ENCODE data around the gene PTPRD. TPM values are rescaled to one million over a fixed set of nuclear protein-coding genes. Genes with fewer than 3 reads are reported as not detected.

The PTPRD gene
- total RNA-seq, 1 experiment from 2014 or later, result 69.6 TPM

DNA sequence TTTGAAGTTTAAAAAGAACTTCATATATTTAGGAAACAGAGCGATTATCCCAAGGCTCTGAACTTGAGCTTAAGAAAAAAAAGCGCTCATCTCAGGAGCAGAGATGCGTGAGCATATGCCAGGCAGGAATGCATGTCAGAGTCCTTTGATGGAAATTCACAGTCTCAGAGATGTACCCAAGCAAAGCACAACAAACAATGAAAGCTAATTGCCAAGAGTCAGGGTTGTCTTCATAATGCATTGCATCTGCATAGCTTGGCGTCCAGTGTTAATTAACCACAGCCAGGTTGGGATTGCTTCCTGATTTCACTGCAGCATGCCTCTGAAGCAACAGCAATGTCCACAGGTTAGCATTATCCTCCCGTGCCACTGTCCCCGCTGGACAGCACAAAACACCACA is 1906.3 kb downstream of the PTPRD start:
- TF ChIP-seq, protein P1, sequence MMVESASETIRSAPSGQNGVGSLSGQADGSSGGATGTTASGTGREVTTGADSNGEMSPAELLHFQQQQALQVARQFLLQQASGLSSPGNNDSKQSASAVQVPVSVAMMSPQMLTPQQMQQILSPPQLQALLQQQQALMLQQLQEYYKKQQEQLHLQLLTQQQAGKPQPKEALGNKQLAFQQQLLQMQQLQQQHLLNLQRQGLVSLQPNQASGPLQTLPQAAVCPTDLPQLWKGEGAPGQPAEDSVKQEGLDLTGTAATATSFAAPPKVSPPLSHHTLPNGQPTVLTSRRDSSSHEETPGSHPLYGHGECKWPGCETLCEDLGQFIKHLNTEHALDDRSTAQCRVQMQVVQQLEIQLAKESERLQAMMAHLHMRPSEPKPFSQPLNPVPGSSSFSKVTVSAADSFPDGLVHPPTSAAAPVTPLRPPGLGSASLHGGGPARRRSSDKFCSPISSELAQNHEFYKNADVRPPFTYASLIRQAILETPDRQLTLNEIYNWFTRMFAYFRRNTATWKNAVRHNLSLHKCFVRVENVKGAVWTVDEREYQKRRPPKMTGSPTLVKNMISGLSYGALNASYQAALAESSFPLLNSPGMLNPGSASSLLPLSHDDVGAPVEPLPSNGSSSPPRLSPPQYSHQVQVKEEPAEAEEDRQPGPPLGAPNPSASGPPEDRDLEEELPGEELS (CRISPR knock-in tag; IDR thresholded peaks at IDR 0.05), result no peak
- TF ChIP-seq SP1 (CRISPR knock-in tag; conservative IDR thresholded peaks at IDR 0.05) (no peak), CREB1 (CRISPR knock-in tag; IDR thresholded peaks at IDR 0.05) (no peak), ZNF263 (CRISPR knock-in tag; IDR thresholded peaks at IDR 0.05; ENCODE audit: low read depth) (no peak), ZNF317 (CRISPR knock-in tag; IDR thresholded peaks at IDR 0.05; ENCODE audit: borderline replicate concordance, low read depth) (no peak), ZBTB21 (CRISPR knock-in tag; IDR thresholded peaks at IDR 0.05; ENCODE audit: borderline replicate concordance) (no peak), ZNF423 (CRISPR knock-in tag; IDR thresholded peaks at IDR 0.05) (no peak), TP53 (CRISPR knock-in tag; IDR thresholded peaks at IDR 0.05) (no peak)
- TF ChIP-seq, protein P2, sequence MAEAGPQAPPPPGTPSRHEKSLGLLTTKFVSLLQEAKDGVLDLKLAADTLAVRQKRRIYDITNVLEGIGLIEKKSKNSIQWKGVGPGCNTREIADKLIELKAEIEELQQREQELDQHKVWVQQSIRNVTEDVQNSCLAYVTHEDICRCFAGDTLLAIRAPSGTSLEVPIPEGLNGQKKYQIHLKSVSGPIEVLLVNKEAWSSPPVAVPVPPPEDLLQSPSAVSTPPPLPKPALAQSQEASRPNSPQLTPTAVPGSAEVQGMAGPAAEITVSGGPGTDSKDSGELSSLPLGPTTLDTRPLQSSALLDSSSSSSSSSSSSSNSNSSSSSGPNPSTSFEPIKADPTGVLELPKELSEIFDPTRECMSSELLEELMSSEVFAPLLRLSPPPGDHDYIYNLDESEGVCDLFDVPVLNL (CRISPR knock-in tag; IDR thresholded peaks at IDR 0.05; ENCODE audit: borderline replicate concordance, low read depth), result no peak
- TF ChIP-seq, protein P3, sequence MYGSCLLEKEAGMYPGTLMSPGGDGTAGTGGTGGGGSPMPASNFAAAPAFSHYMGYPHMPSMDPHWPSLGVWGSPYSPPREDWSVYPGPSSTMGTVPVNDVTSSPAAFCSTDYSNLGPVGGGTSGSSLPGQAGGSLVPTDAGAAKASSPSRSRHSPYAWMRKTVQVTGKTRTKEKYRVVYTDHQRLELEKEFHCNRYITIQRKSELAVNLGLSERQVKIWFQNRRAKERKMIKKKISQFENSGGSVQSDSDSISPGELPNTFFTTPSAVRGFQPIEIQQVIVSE (CRISPR knock-in tag; IDR thresholded peaks at IDR 0.05; ENCODE audit: borderline replicate concordance), result no peak
- TF ChIP-seq, protein P4, sequence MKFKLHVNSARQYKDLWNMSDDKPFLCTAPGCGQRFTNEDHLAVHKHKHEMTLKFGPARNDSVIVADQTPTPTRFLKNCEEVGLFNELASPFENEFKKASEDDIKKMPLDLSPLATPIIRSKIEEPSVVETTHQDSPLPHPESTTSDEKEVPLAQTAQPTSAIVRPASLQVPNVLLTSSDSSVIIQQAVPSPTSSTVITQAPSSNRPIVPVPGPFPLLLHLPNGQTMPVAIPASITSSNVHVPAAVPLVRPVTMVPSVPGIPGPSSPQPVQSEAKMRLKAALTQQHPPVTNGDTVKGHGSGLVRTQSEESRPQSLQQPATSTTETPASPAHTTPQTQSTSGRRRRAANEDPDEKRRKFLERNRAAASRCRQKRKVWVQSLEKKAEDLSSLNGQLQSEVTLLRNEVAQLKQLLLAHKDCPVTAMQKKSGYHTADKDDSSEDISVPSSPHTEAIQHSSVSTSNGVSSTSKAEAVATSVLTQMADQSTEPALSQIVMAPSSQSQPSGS (CRISPR knock-in tag; IDR thresholded peaks at IDR 0.05; ENCODE audit: borderline replicate concordance, low read depth), result no peak
- TF ChIP-seq, protein P5, sequence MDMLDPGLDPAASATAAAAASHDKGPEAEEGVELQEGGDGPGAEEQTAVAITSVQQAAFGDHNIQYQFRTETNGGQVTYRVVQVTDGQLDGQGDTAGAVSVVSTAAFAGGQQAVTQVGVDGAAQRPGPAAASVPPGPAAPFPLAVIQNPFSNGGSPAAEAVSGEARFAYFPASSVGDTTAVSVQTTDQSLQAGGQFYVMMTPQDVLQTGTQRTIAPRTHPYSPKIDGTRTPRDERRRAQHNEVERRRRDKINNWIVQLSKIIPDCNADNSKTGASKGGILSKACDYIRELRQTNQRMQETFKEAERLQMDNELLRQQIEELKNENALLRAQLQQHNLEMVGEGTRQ (CRISPR knock-in tag; IDR thresholded peaks at IDR 0.05), result no peak
- no peaks in the 10 kb centered on the region for H3K27me3 Mint-ChIP-seq (ENCODE audit: low read depth)
- CTCF ChIA-PET, result interaction anchor here (0.5 to 0.9 kb wide), 2 partner anchors 31 to 32 kb away, joined by 3 read pairs; no protein-coding TSS in a partner anchor
- H3K4me1 Mint-ChIP-seq, result peaks cover 39% of the 10 kb centered on the region
- H3K36me3 Mint-ChIP-seq, result no peaks in the 10 kb centered on the region
- H3K27ac Mint-ChIP-seq, result peak overlapping the region; percentile 5; the same call in 1 of the 2 replicates
- ATAC-seq (peak; percentile 38; the same call in 1 of the 2 replicates), DNase-seq (ENCODE audit: low spot score) (no peak)
- H3K9me3 Mint-ChIP-seq, result no peaks in the 10 kb centered on the region
- POLR2A ChIA-PET, result no interaction called here
- H3K4me3 Mint-ChIP-seq, result no peak overlapping the region

DNA sequence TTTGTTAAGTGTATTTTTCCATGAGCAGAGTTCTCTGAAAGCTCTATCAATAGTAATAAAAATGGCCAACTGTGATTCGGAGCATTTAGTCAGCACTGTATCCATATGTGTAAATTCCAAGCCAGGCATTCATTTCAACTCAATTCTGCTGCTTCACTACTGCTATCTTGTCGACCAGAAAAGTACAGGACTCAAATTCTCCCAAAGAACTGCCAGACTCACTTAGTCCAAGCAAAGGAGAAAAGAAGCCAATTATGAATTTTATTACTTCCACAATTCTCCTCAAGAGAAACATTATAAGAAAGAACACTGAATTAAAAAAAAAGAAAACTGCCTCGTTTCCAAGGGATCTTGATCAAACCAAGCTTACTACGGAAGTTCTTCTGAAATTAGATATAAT is 1906.9 kb downstream of the PTPRD start:
- Mint-ChIP-seq H3K9me3 (no peaks in the 10 kb centered on the region), H3K4me3 (no peak overlapping the region), H3K36me3 (no peaks in the 10 kb centered on the region), H3K4me1 (peaks cover 41% of the 10 kb centered on the region), H3K27ac (no peak overlapping the region), H3K27me3 (ENCODE audit: low read depth) (no peaks in the 10 kb centered on the region)
- POLR2A ChIA-PET, result no interaction called here
- CTCF ChIA-PET, result no interaction called here
- no peak for DNase-seq (ENCODE audit: low spot score)
- no peak for ATAC-seq
- TF ChIP-seq GABPB1 (CRISPR knock-in tag; IDR thresholded peaks at IDR 0.05) (no peak), HMGA2 (CRISPR knock-in tag; IDR thresholded peaks at IDR 0.05) (no peak), ZNF671 (CRISPR knock-in tag; IDR thresholded peaks at IDR 0.05) (no peak), TEAD1 (CRISPR knock-in tag; IDR thresholded peaks at IDR 0.05) (no peak), ZNF423 (CRISPR knock-in tag; IDR thresholded peaks at IDR 0.05) (no peak), ZBTB21 (CRISPR knock-in tag; IDR thresholded peaks at IDR 0.05; ENCODE audit: borderline replicate concordance) (no peak), RORB (CRISPR knock-in tag; IDR thresholded peaks at IDR 0.05) (no peak), FOXP1 (CRISPR knock-in tag; IDR thresholded peaks at IDR 0.05; ENCODE audit: borderline replicate concordance) (no peak)
- TF ChIP-seq, protein P6, sequence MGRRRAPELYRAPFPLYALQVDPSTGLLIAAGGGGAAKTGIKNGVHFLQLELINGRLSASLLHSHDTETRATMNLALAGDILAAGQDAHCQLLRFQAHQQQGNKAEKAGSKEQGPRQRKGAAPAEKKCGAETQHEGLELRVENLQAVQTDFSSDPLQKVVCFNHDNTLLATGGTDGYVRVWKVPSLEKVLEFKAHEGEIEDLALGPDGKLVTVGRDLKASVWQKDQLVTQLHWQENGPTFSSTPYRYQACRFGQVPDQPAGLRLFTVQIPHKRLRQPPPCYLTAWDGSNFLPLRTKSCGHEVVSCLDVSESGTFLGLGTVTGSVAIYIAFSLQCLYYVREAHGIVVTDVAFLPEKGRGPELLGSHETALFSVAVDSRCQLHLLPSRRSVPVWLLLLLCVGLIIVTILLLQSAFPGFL (CRISPR knock-in tag; IDR thresholded peaks at IDR 0.05; ENCODE audit: borderline replicate concordance), result no peak
- TF ChIP-seq, protein P7, sequence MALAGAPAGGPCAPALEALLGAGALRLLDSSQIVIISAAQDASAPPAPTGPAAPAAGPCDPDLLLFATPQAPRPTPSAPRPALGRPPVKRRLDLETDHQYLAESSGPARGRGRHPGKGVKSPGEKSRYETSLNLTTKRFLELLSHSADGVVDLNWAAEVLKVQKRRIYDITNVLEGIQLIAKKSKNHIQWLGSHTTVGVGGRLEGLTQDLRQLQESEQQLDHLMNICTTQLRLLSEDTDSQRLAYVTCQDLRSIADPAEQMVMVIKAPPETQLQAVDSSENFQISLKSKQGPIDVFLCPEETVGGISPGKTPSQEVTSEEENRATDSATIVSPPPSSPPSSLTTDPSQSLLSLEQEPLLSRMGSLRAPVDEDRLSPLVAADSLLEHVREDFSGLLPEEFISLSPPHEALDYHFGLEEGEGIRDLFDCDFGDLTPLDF (CRISPR knock-in tag; IDR thresholded peaks at IDR 0.05), result no peak
- TF ChIP-seq, protein P8, sequence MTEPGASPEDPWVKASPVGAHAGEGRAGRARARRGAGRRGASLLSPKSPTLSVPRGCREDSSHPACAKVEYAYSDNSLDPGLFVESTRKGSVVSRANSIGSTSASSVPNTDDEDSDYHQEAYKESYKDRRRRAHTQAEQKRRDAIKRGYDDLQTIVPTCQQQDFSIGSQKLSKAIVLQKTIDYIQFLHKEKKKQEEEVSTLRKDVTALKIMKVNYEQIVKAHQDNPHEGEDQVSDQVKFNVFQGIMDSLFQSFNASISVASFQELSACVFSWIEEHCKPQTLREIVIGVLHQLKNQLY (CRISPR knock-in tag; IDR thresholded peaks at IDR 0.05), result no peak
- TF ChIP-seq, protein P9, sequence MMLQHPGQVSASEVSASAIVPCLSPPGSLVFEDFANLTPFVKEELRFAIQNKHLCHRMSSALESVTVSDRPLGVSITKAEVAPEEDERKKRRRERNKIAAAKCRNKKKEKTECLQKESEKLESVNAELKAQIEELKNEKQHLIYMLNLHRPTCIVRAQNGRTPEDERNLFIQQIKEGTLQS (CRISPR knock-in tag; conservative IDR thresholded peaks at IDR 0.05), result no peak
- TF ChIP-seq, protein P10, sequence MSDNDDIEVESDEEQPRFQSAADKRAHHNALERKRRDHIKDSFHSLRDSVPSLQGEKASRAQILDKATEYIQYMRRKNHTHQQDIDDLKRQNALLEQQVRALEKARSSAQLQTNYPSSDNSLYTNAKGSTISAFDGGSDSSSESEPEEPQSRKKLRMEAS (CRISPR knock-in tag; IDR thresholded peaks at IDR 0.05), result no peak
